Stimulated activated CD4-positive, alpha-beta T cell treated with anti-CD3 and anti-CD28 coated beads, Interleukin-2, amount 100 ng/mL, for 4 hours (primary cell): Measurements from ENCODE around the gene SLC26A11.
"Not testable (repeated sequence)": the region's sequence is repeated elsewhere in the genome, so short reads cannot be mapped to it uniquely, and the experiment has no call there.

Experiments
- DNase-seq: peaks from one replicate; pipeline ENCODE4 v3.0.0-alpha.2; 2020; ENCODE audit warnings: low read depth

Gene SLC26A11

GRCh38 chr17:80283116-80283852 is 63.1 kb downstream of the SLC26A11 start:
- DNase-seq, result no peak

GRCh38 chr17:80284631-80285030 is 64.4 kb downstream of the SLC26A11 start:
- DNase-seq, result no peak

GRCh38 chr17:80285237-80285920 is 65.2 kb downstream of the SLC26A11 start:
- no peak for DNase-seq

- DNase-seq, result no peak
Measured at GRCh38 chr17:80286638-80286960, 66.4 kb downstream of the SLC26A11 start.

GRCh38 chr17:80287038-80287437 is 66.8 kb downstream of the SLC26A11 start:
- DNase-seq, result no peak

GRCh38 chr17:80287806-80288567 is 67.8 kb downstream of the SLC26A11 start:
- no peak for DNase-seq

- DNase-seq, result no peak
Measured at GRCh38 chr17:80289616-80290015, 69.4 kb downstream of the SLC26A11 start.

- DNase-seq, result no peak
Measured at GRCh38 chr17:80290156-80290555, 69.9 kb downstream of the SLC26A11 start.

- no peak for DNase-seq
Measured at GRCh38 chr17:80291260-80291659, 71.0 kb downstream of the SLC26A11 start.

GRCh38 chr17:80291691-80292487 is 71.7 kb downstream of the SLC26A11 start:
- no peak for DNase-seq

GRCh38 chr17:80292521-80292971 is 72.3 kb downstream of the SLC26A11 start:
- no peak for DNase-seq

GRCh38 chr17:80294210-80294609 is 74.0 kb downstream of the SLC26A11 start:
- DNase-seq, result no peak

GRCh38 chr17:80294653-80295052 is 74.4 kb downstream of the SLC26A11 start:
- no peak for DNase-seq

GRCh38 chr17:80295146-80295545 is 74.9 kb downstream of the SLC26A11 start:
- no peak for DNase-seq

GRCh38 chr17:80295559-80295958 is 75.3 kb downstream of the SLC26A11 start:
- DNase-seq, result no peak

GRCh38 chr17:80296221-80296620 is 76.0 kb downstream of the SLC26A11 start:
- DNase-seq, result no peak

- DNase-seq, result no peak
Measured at GRCh38 chr17:80297996-80298560, 77.9 kb downstream of the SLC26A11 start.

GRCh38 chr17:80299350-80300100 is 79.3 kb downstream of the SLC26A11 start:
- DNase-seq, result not testable (repeated sequence)

- DNase-seq, result not testable (repeated sequence)
Measured at GRCh38 chr17:80300756-80301155, 80.5 kb downstream of the SLC26A11 start.
